ENCODE data around the gene OXNAD1. TPM values are rescaled to one million over a fixed set of nuclear protein-coding genes. Genes with fewer than 3 reads are reported as not detected.

The OXNAD1 gene
- total RNA-seq, 2 experiments from 2014 or later: 37.0 to 38.8 TPM

GRCh38 chr3:16336825-16337224 is 71.8 kb downstream of the OXNAD1 start:
- H3K9me3 Mint-ChIP-seq: peaks cover 12% of the 10 kb centered on the region
- no peaks in the 10 kb centered on the region for H3K27me3 Mint-ChIP-seq
- TF ChIP-seq CTCF (IDR thresholded peaks at IDR 0.05): no peak
- H3K4me3 Mint-ChIP-seq: no peak overlapping the region
- ChIA-PET CTCF (interaction anchor here (1.3 to 2.0 kb wide), 3 partner anchors 17 to 213 kb away, joined by 3 to 8 read pairs (median 3); no protein-coding TSS in a partner anchor), POLR2A (interaction anchor here (1.0 to 1.3 kb wide), 2 partner anchors 16 to 173 kb away, joined by 4 read pairs; no protein-coding TSS in a partner anchor)
- intact Hi-C loops (cut with micrococcal nuclease): no loop called here
- DNase-seq (no peak), ATAC-seq (no peak)
- H3K4me1 Mint-ChIP-seq (ENCODE audit: low read depth): peaks cover 51% of the 10 kb centered on the region
- H3K36me3 Mint-ChIP-seq (ENCODE audit: low read depth): peaks cover 78% of the 10 kb centered on the region
- peak overlapping the region; percentile 64 for H3K27ac Mint-ChIP-seq

GRCh38 chr3:16337856-16338540 is 73.0 kb downstream of the OXNAD1 start:
- H3K27me3 Mint-ChIP-seq: no peaks in the 10 kb centered on the region
- no peak for TF ChIP-seq CTCF (IDR thresholded peaks at IDR 0.05)
- intact Hi-C loops (cut with micrococcal nuclease): no loop called here
- ChIA-PET POLR2A (interaction anchor here (0.6 to 2.2 kb wide), 11 partner anchors 8 to 237 kb away, joined by 3 to 7 read pairs (median 4); no protein-coding TSS in a partner anchor), CTCF (interaction anchor here (0.7 to 1.9 kb wide), 7 partner anchors 17 to 212 kb away, joined by 3 to 7 read pairs (median 3); no protein-coding TSS in a partner anchor)
- H3K27ac Mint-ChIP-seq: peak overlapping the region; percentile 90
- ATAC-seq: peak; percentile 88
- H3K4me3 Mint-ChIP-seq: peak overlapping the region; percentile 2
- DNase-seq: peak; percentile 86
- H3K9me3 Mint-ChIP-seq: peaks cover 3% of the 10 kb centered on the region
- H3K36me3 Mint-ChIP-seq (ENCODE audit: low read depth): peaks cover 76% of the 10 kb centered on the region
- H3K4me1 Mint-ChIP-seq (ENCODE audit: low read depth): peaks cover 56% of the 10 kb centered on the region

- intact Hi-C loops (cut with micrococcal nuclease): no loop called here
- Mint-ChIP-seq H3K4me1 (ENCODE audit: low read depth) (peaks cover 66% of the 10 kb centered on the region), H3K27me3 (no peaks in the 10 kb centered on the region), H3K4me3 (no peak overlapping the region), H3K9me3 (peaks cover 6% of the 10 kb centered on the region), H3K27ac (peak overlapping the region; percentile 90), H3K36me3 (ENCODE audit: low read depth) (peaks cover 80% of the 10 kb centered on the region)
- TF ChIP-seq CTCF (IDR thresholded peaks at IDR 0.05): no peak
- ATAC-seq: peak; percentile 66
- CTCF ChIA-PET: interaction anchor here (0.7 to 1.9 kb wide), 6 partner anchors 18 to 178 kb away, joined by 3 to 7 read pairs (median 4); no protein-coding TSS in a partner anchor
- POLR2A ChIA-PET: interaction anchor here (0.6 to 2.2 kb wide), 7 partner anchors 9 to 75 kb away, joined by 3 to 7 read pairs (median 4); no protein-coding TSS in a partner anchor
- peak; percentile 49 for DNase-seq
Observed at GRCh38 chr3:16338999-16339398, 74.0 kb downstream of the OXNAD1 start.

DNA sequence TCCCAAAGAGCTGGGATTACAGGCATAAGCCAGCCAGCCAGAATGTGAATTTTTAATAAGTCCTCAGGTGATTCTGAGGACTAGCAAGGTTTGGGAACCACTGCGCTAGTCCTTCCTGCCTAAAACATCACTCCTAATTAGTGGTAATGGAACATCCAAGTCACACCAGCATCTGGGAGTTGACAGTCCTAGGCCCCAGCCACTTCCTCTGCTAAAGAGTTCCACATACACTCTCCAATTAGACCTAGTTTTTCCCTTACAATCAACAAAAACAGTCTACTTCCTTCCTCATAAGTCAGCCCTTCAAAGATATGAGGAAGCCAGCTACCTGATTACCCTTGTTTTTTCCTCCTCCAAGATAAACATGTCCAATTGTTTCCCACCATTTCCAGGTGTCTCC is 78.1 kb downstream of the OXNAD1 start:
- H3K4me3 Mint-ChIP-seq: no peak overlapping the region
- no peak for TF ChIP-seq CTCF (IDR thresholded peaks at IDR 0.05)
- intact Hi-C loops (cut with micrococcal nuclease): no loop called here
- peaks cover 64% of the 10 kb centered on the region for H3K4me1 Mint-ChIP-seq (ENCODE audit: low read depth)
- H3K36me3 Mint-ChIP-seq (ENCODE audit: low read depth): peaks cover 83% of the 10 kb centered on the region
- peak overlapping the region; percentile 81 for H3K27ac Mint-ChIP-seq
- ATAC-seq (no peak), DNase-seq (no peak)
- ChIA-PET POLR2A (interaction anchor here (1.0 kb wide), 2 partner anchors 10 to 21 kb away, joined by 3 to 4 read pairs; no protein-coding TSS in a partner anchor), CTCF (interaction anchor here (1.5 kb wide), 1 partner anchor 62 kb away, joined by 4 read pairs; no protein-coding TSS in a partner anchor)
- H3K27me3 Mint-ChIP-seq: no peaks in the 10 kb centered on the region
- peaks cover 3% of the 10 kb centered on the region for H3K9me3 Mint-ChIP-seq

Measured in activated CD8-positive, alpha-beta T cell treated with anti-CD3 and anti-CD28 coated beads for 36 hours (primary cell).